Astrocyte of the cerebellum (primary cell): ENCODE measurements around the gene IGF2BP3.

Experiments used
- DNase-seq: peaks from one replicate; pipeline ENCODE4 v3.0.0-alpha.2; 2011; ENCODE audit warnings: low read depth
- H3K4me3 ChIP-seq: 2 replicates; pipeline ENCODE4 v1.5.1; 2011; ENCODE audit warnings: mild to moderate bottlenecking, low read depth, low read length, moderate library complexity
- in situ Hi-C: cut with HindIII; loops from 2 replicates; pipeline ENCODE4 v1.10.0; 2017; ENCODE audit warnings: low sequenced_read_pairs
- TF ChIP-seq, protein P1 (sequence below): IDR thresholded peaks from 2 replicates; pipeline ENCODE4 v1.5.1; 2012; ENCODE audit warnings: low read length, low read depth, moderate library complexity, mild to moderate bottlenecking; ENCODE audit errors: missing control alignments

Gene IGF2BP3

DNA sequence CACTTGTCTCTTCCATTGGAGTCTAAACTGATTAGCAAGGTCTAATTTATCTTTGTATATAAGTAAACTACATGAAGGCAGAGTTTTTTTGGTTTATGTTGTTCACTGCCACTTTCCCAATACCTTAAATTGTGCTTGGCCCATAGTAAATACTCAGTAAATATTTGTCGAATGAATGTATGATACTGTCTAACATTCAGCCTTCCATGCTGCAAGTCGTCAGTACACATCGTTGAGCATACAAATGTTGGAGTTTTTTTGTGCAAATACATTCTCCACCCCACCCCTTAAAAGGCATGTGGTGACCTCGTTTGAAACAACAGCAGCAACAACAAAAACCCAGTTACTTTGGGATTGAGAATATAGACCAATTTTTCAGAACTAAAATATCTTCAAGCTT, 17.4 kb upstream of the IGF2BP3 start:
- in situ Hi-C loops = no loop called here
- H3K4me3 ChIP-seq = no peak overlapping the region
- no peak for DNase-seq
- TF ChIP-seq, protein P1, sequence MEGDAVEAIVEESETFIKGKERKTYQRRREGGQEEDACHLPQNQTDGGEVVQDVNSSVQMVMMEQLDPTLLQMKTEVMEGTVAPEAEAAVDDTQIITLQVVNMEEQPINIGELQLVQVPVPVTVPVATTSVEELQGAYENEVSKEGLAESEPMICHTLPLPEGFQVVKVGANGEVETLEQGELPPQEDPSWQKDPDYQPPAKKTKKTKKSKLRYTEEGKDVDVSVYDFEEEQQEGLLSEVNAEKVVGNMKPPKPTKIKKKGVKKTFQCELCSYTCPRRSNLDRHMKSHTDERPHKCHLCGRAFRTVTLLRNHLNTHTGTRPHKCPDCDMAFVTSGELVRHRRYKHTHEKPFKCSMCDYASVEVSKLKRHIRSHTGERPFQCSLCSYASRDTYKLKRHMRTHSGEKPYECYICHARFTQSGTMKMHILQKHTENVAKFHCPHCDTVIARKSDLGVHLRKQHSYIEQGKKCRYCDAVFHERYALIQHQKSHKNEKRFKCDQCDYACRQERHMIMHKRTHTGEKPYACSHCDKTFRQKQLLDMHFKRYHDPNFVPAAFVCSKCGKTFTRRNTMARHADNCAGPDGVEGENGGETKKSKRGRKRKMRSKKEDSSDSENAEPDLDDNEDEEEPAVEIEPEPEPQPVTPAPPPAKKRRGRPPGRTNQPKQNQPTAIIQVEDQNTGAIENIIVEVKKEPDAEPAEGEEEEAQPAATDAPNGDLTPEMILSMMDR = no peak

DNA sequence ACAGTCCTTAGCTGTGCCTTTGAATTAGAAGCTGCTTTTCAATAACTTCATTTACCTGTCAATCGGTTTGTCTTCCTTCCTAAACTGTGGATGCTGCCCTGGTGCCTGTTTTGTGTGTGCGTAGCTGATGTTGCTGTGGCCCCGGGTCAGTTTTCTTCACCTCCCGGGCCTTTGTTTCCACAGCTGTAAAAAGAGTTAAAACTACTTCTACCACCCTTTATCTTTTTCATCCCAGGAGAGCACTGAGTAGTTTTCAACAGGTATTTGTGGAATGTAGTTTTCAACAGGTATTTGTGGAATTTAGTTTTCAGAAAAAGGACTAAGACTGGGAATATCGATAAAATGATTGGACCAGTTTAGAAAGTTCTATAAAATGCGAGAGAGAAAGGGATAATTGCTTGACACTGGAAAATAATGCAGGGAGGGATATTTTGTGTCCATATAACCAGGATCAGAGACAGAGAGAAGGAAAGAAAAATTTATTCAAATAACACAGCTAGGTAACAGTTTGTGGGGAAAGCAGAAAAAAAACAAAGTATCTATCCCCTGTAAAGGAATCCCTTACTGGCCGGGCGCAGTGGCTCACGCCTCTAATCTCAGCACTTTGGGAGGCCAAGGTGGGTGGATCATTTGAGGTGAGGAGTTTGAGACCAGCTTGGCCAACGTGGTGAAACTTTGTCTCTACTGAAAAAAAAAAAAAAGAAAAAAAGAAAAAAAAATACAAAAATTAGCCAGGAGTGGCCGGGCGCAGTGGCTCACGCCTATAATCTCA, 15.9 kb upstream of the IGF2BP3 start:
- no peak for DNase-seq
- TF ChIP-seq, protein P1 = no peak
- H3K4me3 ChIP-seq = no peak overlapping the region
- in situ Hi-C loops = no loop called here

DNA sequence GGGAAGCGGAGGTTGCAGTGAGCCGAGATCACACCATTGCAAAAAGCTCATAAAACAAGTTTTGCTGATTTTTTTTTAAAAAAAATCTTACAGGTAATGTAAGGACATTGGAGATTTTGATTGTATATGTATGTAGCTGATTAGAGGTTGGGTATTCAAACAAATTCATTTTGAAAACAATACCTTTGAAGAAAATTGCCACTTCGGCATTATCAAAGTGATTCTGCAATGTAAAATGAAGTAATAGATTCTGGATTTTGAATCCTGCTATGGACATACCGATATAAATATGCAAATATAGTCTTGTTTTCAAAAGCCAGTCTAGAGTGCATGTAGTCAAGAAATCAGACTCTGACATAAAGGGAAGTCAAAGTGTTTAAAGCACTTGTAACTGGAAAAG, 12.4 kb upstream of the IGF2BP3 start:
- TF ChIP-seq, protein P1 = no peak
- DNase-seq = no peak
- in situ Hi-C loops = no loop called here
- H3K4me3 ChIP-seq = no peak overlapping the region

DNA sequence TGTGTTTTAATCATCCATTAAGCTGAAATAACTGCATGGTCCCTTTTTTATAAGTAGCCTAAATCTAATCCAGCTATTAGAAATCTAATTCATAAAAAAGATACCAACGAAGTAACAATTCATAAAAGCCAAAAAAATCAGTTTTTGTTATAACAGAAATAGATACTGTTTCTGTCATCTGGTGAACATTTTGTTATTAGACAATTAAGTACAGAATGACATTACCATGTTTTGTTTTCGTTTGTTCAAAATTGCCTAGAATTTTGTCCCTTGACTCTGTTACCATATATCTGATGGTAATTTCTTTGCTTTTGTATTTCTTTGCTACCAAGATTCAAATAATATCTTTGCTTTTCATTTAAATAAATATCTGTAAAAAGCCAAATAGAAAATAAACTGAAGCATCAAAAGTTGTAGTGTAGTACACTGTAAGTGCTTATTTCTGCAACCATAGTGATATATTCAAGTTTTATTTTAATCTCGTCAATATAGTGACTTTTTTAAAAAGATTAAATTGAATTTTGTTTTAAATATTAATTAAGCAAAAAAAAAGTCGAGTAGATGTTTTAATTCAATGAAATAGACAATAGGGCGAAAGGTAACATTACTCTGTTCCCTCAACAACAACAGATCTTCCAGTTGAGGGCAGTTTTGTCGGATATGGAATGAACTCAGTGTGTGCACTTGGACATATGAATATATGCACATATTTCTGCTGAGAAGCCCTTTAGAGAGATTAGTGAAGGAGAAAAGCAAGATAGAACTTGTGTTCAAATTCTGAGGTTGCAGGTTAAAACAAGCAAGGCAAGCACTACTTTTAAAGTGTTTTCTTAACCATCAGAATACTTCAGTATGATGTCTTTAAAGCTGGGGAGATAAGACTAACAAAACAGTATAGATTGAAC, 7.9 kb upstream of the IGF2BP3 start:
- in situ Hi-C loops = no loop called here
- no peak for DNase-seq
- TF ChIP-seq, protein P1 = no peak
- H3K4me3 ChIP-seq = no peak overlapping the region

DNA sequence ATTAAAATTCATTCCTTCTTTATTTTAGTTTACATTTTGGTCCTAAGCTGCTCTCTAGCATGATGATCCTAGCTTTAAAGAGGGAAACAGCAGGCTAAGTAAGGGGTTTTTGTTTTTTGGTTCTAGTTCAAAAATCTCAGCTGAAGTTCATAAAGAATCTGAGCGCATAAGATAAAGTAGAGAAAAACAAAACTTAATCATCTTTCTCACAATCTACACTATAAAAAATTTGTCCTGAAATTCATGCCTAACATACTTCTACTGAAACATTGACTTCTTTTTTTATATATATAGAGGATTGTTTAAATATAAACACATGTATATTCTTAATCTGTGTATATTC, 6.8 kb upstream of the IGF2BP3 start:
- in situ Hi-C loops = no loop called here
- DNase-seq = no peak
- TF ChIP-seq, protein P1 = no peak
- no peak overlapping the region for H3K4me3 ChIP-seq

DNA sequence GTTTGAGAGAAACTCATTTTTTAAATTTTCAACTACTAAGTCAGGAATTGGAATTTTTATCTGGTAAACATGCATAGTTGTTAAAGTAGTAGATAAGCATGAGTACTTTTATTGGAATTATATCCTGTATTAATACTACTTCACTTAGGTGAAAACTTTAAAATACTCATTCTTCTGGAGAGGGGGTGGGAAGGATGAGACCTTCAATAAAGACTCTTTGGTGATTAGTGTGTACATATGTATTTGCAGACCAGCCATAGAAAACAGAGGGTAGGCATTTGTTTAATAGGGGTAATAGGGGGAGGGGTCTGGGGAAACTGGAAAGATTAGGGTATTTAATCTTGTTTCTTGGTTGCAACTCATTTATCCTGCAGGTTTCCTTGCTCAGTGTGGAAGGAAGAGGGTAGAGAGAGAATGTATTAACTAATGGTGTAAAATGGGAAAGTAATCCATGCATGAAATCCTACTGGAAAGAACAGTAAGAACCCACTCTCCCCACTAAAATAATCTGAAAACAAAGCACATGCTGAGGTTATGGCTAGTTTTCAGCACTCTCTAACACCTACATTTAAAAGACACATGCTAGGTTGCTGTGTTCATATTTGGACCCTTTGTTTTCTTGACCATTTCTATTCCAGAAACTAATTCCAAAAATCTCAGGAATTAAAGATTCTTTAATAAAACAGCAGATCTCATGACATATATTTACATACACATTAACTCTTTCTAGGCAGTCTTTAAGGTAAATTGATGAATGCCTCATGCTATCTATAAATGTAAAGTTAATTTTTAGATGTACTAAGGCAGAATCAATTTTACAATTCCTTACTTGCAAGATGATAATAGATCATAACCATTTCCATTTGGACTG, 6.2 kb upstream of the IGF2BP3 start:
- DNase-seq = no peak
- in situ Hi-C loops = no loop called here
- H3K4me3 ChIP-seq = no peak overlapping the region
- TF ChIP-seq, protein P1 = no peak
